Measurements from ENCODE around the gene FASTKD2.
"Not testable (repeated sequence)": the region's sequence is repeated elsewhere in the genome, so short reads cannot be mapped to it uniquely, and the experiment has no call there.

The FASTKD2 gene

DNA sequence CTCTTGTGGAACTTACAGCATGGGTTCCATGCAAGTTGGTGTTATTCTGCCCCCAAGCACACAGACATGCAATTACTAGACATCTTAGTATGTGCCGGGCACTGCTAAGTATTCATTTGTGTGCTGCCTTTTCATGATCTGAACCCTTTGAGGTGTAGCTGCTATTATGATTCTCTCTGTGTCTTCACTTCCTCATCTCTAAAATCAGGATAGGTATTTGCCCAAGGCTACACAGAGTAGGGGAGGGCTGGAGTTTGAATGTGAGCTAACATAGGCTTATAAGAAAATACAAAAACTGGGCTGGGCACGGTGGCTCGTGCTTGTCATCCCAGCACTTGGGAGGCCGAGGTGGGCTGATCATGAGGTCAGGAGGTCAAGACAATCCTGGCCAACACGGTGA, 27.2 kb downstream of the FASTKD2 start:
- no peak for DNase-seq

DNA sequence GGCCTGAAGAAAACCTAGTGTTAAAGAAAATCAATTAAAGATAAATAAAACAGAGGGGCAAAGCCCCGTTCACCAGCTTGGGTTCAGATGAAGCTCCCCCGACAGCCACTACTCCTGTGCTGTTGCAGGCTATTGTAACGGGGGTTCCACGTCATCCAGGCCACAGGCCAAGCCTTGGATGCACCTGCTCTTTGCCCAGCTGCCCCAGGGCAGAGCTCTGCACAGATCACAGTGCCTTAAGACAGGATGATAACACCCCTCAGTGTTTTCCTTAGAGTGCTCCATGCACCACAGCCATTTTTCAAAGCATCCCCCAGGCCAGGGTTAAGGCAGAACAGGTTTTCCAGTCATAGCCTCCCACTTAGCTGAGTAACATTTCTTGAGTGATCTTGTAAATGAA, 32.0 kb downstream of the FASTKD2 start:
- no peak for DNase-seq

DNA sequence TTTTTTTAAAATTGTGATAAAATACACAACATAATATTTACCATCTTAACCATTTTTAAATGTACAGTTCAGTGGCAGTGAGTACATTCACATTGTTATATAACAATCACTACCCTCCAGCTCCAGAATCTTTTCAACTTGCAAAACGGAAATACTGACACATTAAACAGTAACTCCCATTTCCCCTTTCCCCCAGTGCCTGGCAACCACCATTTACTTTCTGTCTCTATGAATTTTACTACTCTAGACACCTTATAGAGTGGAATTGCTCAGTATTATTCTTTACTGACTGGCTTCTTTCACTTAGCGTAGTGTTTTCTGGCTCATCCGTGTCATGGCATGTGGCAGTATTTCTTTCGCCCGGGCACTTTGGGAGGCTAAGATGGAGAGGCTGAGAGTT, 32.6 kb downstream of the FASTKD2 start:
- DNase-seq = no peak

DNA sequence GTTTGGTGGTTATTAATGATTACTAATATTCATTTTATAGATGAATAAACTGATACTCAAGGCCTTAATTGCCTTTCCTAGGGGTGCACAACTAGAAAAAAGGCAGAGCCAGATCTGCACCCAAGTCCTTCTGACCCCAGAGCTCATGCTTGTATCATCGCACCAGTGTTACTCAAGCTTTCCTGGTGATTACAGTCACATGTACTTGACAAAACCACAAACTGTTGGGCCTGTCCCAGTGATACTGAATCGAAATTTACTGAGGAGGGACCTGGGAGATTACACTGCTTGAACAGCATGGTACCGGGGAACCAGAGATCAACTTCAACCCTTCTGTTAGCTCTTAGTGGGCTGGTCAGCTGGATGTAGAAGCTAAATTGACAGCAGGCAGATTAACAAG, 33.7 kb downstream of the FASTKD2 start:
- DNase-seq = no peak

DNA sequence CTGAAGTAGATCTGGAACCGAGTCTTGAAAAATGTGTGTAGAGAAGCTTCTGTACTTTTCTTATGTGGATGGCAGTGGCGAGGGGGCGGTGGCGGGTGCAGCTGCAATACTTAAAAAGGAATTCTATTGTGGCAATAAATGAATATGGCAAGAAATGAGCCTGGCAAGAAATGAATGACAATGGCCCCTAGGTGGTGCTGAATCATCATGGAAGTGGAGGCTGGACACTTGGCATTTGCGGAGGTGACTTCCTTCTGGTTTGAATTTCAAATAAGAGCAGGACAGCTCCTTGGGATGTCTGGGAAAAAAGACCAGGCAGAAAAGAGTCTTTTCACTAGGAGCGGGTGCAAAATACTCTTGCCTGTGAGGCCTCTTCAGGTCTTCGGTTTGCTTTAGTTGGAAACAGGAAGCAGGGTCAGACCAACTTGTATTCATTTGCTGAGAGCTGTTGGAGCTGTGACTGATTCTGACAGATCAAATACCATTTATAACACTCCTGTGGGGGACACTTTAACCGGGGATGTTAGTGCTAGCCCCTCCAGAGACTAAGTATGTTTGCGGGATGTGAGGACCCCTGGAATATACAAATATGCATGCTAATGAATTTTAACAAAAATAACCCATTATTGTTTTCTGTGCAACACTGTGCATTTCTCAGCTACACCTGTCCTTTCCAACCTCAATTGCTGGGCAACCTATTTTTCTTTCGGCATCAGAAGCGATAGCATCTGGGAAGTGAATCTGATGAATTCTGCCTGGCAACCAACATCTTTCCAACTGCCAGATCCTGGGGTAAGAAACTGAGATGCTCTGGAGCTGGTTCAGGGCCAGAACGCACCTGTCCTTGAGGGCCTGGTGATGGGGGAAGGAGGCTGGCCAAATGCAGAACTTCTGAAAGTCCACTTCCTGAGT, 35.4 kb downstream of the FASTKD2 start:
- no peak for DNase-seq

DNA sequence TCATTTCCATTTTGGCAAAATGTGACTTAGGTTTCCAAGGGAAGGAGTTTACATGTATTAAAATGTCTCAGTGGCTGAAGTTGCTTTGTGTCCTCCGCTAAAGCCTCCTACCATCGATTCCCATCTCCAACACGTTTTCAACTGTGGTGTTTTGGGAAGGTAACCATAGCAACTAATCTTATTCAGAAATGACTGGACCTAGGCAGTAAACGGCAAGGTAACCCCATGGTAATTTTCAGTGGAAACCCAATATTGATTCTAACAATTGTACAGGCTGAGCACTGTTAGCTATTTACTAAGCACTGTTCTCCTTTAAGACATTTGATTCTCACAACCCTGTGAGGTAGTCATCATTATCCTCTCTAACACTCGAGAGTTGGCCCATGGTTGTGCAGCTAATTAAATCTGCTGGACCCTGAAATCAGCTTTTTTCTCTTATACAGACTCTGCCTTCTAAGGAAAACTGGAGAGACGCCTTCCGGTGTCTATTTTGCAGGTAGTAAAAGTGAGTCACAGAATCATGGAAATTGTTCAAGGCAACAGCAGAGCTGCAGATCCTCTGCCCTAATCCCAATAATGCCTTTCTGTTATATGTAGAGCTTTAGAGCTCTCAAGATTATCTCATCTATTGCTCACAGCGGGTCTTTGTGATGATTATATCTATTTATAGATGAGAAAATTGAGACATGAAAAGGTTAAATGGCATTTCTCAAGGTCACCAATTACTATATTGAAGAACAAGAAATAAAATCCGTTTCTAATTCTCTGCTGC, 36.2 kb downstream of the FASTKD2 start:
- no peak for DNase-seq

DNA sequence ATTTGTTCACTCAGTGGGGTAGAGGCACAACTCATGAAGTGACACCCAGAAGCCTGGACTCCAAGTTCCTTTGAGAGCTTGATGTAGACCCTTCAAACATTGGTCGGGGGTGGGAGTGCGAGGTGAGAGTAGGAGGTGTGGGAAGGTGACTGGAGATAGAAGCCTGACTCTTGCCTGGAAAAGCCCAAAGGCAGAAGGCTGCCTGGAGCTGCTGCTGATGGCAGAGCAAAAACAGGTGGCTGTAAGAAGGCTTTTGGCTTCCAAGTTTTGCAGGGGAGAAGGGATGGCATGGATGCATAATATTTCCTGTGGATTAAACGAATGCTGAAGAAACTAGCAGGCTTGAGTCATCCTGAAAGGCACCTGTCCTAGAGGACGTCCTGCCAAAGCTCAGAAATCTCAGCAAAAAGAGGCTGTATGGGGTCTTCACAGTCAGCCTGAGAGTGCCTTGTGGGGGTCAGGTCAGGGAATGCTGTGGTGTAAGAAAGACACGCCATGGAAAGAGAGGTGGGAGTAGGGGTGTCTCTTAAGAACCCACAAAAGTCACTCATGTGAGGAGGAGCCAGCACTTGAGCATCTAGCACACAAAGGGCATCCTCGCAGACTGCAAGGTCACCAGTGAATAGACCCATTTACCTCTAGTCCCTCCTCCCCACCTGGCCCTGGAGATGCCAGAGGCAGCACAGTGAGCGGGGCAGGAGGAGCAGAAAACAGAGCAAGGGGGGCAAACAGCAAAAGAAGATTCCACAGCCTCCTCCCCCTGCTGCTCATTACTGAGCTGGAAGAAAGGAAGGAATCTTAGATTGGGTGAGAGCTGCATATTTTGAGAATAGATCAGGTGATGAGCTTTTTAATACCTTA, 37.5 kb downstream of the FASTKD2 start:
- DNase-seq = no peak

DNA sequence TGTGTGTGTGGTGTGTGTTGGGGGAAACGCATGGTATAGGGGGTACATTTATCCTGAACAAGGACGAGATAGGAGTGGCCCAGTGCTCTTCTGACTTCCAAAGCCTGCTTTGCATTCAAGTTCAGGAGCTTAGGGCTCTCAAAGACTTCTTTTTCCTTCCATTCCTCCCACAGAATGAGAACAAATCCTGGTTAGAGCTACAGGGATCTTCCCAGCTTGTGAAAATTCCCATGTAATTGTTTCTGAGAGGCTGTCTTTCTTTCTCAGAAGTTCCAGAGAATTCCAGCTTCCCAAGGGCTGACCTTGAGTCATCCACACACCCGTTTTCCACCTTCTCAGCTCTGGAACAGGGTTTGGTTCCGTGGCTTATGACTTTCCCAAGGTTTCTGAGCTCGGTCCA, 38.9 kb downstream of the FASTKD2 start:
- DNase-seq = no peak

DNA sequence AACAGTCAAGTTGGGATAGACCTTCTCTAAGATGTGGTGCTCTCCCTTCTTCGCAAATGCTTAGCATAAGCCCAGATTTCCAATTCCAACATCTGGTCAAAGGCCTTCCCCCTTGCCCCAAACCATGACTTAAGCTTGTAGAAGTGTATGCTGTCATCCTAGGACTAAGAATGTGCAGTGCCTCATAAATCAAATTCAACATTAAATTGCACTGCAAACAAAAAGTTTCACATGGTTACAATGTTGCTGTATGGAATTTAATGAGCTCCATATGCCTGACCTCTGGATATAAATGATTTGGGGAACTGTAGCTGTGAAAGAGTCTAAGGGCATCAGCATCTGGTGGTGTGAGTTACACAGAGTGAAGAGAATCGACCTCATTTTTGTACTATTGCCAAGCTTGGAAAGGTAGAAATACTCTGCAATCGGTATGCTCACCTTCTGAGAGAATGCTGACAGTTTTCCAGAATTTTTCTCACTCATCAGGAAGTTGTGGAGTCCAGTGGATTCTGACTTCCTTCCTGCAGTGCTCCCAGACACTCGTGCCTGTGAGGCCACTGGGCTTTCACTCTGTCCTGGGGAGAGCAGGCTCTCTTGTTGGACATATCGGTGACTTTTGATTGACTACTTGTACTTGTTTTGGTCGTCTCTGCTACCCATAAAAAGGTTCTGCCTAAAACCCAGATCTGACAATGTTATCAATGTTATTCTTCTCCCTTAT, 40.6 kb downstream of the FASTKD2 start:
- DNase-seq = no peak

DNA sequence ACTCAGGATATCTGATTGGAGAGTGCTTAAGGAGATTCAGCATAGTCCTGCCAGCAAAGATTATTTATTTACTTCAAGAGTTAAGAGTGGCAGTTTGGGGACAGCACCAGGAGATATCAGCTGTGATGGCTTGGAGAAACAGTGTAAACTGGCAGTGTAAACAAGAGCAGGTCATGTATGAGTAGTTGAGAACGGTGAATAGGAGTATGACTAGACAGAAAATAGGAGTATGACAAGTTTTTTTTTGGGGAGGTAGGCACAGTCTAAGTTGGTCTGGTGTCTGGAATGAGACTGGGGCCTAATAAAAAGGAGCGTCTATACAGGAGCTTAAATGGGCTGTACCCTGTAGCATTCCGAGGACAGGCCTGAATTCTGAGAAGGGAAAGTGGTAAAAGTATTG, 42.2 kb downstream of the FASTKD2 start:
- DNase-seq = not testable (repeated sequence)

DNA sequence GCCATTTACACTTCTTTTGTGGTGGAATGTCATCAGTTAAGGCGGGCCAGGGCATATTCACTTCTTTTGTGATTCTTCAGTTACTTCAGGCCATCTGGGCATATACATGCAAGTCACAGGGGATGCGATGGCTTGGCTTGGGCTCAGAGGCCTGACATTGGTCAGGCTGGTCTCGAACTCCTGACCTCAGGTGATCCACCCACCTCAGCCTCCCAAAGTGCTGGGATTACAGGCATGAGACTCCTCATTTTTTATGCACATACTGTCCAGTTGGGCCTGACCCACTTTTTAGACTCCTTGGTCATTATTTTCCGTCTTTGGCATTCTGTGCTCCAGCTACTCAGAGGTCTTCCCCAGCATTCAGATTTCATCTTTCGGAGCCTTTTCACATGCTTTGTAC, 47.1 kb downstream of the FASTKD2 start:
- not testable (repeated sequence) for DNase-seq

DNA sequence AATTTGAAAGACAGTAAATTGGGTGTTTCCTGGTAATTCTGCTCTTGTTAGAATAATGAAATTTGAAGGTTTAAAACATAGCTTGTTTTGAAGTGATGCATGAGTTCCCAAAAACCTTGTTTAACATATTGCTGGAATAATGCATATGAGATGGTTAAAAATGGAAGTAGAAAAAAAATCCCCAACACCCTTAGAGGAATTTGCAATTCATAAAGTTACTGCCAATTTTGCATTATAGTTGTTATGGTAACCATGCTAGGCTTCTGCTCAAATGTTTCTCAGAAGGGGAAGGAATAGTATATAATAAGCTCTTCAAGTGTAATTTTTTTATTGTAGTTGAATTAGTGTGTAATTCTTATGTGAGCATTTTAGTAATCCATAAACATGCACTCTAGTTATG, 49.1 kb downstream of the FASTKD2 start:
- no peak for DNase-seq

DNA sequence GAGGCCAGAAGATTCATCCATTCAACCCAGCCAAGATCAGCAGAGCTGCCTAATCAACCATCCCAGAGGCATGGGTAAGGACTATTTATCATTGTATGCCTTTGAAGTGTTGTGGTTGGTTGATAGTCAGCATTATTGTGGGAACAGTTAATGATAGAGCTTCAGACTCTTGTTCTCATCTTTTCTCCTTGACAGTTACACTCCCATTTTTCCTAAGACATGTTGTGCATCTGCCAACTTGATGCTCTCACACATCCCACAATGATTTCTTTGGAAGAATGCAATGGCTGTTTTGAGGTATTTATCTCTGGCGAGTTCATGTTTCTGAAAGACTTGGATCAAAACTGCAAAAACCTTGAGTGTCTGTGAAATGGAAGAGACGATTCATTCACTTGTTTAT, 55.4 kb downstream of the FASTKD2 start:
- no peak for DNase-seq

DNA sequence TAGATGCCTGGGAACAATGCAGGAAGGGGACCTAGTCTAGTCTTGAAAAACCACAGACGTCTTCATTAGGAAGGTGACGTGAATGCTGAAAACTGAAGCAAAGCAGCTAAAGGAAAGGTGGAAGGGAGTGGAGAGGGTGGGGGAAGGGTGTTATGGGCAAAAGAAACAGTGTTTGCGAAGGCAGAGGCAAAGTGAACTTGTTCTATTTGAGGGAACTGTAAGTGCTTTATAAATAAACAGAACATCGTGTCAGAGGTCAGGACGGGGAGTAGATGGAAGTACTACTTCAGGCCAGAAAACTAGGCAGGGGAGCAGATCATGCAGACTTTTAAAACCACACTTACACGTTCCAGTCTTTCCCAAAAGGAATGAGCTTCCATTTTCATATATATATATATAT, 57.8 kb downstream of the FASTKD2 start:
- DNase-seq = no peak

DNA sequence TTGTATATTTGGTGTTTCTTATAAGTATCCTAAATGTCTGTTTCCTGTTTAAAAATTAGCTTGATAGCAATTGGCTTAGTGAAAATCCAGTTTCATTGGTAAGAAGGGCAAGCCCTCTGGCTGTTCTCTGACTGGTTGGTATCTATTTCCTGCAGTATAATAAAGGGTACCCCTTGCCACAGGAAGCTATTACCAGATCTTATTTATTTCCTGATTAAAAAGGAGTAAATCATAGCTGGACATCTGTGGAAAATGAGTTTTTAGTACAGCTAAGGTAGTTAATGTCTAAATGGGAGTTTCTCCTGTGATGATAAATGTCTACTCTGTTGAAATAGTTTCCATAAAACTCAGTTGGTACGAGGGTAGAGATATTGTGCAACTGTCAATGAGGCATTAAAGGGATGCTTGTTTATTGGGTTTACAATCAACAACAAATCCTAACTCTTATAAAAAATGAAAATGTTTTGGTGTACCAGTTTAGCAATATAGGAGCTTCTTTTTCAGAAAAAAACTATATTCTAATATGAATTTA, 58.7 kb downstream of the FASTKD2 start:
- no peak for DNase-seq

DNA sequence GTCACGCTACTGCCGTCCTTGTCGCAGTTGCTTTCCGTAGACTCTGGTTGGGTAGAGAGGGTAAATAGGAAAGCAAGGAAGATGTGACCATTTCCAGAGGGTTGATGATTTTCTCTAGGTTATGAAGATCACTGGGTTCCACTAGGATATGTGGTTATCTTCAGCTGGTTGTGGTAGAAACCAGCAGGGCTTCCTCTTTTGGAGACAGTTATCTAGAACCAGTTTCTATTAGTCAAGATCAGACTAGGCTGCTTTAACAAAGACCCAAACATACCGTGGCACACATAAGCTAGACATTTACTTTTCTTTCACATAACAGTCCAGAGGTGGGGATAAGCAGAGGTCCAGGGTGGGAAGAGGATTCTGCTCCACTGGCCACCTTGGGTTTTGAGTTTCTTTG, 59.6 kb downstream of the FASTKD2 start:
- no peak for DNase-seq

DNA sequence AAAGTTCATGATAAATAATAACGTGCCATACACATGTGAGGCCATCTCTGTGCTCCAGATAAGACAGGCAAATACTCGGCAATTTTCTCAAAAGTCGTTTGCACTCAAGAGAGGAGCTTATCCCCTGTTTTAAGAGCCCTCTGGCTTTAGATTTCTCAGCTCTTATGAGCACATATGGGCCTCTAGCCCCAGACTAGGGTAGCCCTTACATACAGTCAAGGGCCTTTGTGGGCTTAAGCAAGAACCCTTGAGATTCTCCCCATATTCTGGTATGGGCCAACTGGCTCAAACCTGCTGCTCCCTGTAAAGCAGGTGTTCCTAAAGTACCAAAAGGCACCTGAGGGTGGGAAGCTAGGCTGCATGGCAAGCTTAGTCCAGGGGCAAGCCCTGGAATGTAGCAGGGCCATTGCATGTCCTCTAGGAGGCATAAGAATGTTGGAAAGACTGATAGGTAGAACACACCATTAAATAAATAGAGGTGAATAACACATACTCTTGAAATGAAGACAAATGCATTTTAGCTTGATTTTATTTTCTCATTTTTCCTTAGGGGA, 66.1 kb downstream of the FASTKD2 start:
- no peak for DNase-seq

DNA sequence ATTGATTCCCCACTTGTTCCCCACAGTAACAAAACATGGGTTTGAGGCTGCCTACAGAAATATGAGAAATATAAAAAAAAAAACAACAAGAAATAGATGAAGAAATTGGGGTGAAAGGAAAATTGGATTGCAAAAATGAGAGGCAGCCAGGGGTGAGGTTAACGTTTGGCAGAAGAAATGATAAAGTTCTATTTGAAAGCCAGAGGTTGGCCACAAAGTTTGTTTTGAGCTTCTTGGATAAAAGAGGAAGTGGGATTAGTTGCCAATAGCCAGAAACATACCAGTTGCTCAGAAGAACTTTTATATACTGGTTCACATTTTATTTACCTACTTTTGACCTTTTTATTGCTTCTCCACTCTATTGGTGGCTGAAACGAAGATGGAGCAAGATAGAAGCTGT, 67.5 kb downstream of the FASTKD2 start:
- no peak for DNase-seq

DNA sequence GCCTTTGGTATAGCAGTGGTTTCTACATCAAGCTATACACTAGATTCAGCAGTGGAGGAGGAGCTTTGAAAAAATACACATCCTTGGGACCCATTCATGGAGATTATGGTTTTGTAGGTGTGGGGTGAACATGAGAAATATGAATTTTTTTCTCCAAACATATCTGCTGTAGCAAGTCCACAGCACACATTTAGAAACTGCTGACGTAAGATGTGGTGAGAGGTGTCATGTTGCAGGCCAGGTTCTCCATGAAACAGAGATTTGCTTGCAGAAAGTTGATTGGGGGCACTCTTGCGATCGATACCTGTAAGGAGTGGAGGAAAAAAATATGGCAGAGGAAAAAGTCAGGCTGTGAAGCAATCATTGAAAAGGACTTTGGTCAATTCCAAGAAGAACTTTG, 67.9 kb downstream of the FASTKD2 start:
- DNase-seq = no peak

DNA sequence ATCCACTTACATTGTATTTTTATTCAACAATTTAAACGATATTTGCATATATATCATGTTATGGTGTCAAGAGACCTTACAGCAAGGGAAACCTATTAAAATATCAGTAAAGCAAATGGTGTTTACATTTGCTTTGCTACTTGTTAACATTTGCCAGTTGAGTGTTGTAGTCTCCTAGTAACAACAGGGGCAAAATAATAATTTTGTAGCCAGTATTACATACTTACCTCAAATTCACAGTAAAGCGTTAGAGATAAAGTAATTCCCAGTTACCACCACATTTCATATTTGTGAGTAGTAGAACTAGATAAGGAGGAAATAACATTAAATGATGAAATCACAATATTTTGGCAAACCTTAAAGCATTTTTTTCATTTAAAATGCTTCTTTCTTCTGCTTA, 71.3 kb downstream of the FASTKD2 start:
- no peak for DNase-seq

DNA sequence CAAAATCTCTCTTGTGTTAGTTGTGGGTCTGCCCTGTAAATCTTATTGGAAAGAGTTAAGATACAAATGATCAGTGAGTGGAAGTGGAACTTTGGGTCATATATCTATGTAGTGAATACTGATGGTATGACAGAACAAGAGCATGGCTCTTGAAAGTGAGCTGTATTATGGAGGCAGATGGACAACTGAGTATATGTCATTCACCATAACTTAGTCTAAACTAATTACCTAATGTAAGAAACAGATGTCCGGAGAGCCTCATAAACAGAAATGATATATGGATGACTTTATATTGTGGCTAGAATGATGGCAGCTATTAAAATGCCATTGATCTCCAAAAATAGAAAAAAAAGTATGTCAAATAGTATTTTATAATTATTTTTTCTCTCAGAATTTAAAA, 72.4 kb downstream of the FASTKD2 start:
- no peak for DNase-seq

DNA sequence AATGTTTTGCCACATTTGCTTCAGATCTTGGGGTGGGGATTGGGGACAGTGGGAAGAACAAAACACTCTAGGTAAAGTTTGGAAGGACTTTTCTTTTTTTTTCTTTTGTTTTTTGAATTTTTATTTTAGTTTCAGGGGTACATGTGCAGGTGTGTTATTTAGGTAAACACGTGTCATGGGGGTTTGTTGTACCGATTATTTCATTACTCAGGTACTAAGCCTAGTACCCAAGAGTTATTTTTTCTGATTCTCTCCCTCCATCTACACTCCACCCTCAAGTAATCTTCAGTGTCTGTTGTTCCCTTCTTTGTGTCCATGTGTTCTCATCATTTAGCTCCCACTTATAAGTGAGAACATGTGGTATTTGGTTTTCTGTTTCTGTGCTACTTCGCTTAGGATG, 73.3 kb downstream of the FASTKD2 start:
- no peak for DNase-seq
